Liver (tissue), 3 donors: ENCODE results near the gene VIPR2.

Experiments
- FOXA2 ChIP-seq: IDR thresholded peaks from 2 replicates; pipeline ENCODE4 v1.6.1; 2016; ENCODE audit warnings: antibody characterized with exemption
- GABPA ChIP-seq, 2 donors: IDR thresholded peaks in 1 of 2; conservative IDR thresholded peaks in 1 of 2; 2 replicates each; pipeline ENCODE4 v1.6.1; 2016; ENCODE audit warnings: antibody characterized with exemption in 2 of 2, mild to moderate bottlenecking in 1 of 2, moderate library complexity in 1 of 2
- HNF4G ChIP-seq: IDR thresholded peaks from 2 replicates; pipeline ENCODE4 v1.6.1; 2016; ENCODE audit warnings: antibody characterized with exemption
- JUND ChIP-seq, 2 donors: IDR thresholded peaks; 2 replicates each; pipeline ENCODE4 v1.6.1; 2016; ENCODE audit warnings: antibody characterized with exemption in 2 of 2
- REST ChIP-seq: IDR thresholded peaks from 2 replicates; pipeline ENCODE4 v1.6.1; 2016; ENCODE audit warnings: antibody characterized with exemption, mild to moderate bottlenecking
- SP1 ChIP-seq: IDR thresholded peaks from 2 replicates; pipeline ENCODE4 v1.6.1; 2018; ENCODE audit warnings: antibody characterized with exemption, mild to moderate bottlenecking
- TAF1 ChIP-seq: conservative IDR thresholded peaks from 2 replicates; pipeline ENCODE4 v1.6.1; 2016; ENCODE audit warnings: antibody characterized with exemption, mild to moderate bottlenecking
- YY1 ChIP-seq: IDR thresholded peaks from 2 replicates; pipeline ENCODE4 v1.6.1; 2016; ENCODE audit warnings: antibody characterized with exemption, mild to moderate bottlenecking
- TF ChIP-seq, protein P1 (sequence below): fragments of 150-350 bp; IDR thresholded peaks from 2 replicates; pipeline ENCODE4 v1.5.1; 2017; ENCODE audit warnings: improper control_type of control experiment, low read depth, low read length; ENCODE audit not compliant: missing input control
- TF ChIP-seq, protein P2 (sequence below): IDR thresholded peaks from 2 replicates; pipeline ENCODE4 v1.6.1; 2016; ENCODE audit warnings: antibody characterized with exemption
- TF ChIP-seq, protein P3 (sequence below): IDR thresholded peaks from 2 replicates; pipeline ENCODE4 v1.6.1; 2016; ENCODE audit warnings: antibody characterized with exemption
- TF ChIP-seq, protein P4 (sequence below): IDR thresholded peaks from 2 replicates; pipeline ENCODE4 v1.6.1; 2016; ENCODE audit warnings: antibody characterized with exemption
- donor health status: healthy.
- donor health status: healthy.

- TF ChIP-seq, protein P1, sequence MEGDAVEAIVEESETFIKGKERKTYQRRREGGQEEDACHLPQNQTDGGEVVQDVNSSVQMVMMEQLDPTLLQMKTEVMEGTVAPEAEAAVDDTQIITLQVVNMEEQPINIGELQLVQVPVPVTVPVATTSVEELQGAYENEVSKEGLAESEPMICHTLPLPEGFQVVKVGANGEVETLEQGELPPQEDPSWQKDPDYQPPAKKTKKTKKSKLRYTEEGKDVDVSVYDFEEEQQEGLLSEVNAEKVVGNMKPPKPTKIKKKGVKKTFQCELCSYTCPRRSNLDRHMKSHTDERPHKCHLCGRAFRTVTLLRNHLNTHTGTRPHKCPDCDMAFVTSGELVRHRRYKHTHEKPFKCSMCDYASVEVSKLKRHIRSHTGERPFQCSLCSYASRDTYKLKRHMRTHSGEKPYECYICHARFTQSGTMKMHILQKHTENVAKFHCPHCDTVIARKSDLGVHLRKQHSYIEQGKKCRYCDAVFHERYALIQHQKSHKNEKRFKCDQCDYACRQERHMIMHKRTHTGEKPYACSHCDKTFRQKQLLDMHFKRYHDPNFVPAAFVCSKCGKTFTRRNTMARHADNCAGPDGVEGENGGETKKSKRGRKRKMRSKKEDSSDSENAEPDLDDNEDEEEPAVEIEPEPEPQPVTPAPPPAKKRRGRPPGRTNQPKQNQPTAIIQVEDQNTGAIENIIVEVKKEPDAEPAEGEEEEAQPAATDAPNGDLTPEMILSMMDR = no peak
- TF ChIP-seq REST = no peak
- TF ChIP-seq, protein P2, sequence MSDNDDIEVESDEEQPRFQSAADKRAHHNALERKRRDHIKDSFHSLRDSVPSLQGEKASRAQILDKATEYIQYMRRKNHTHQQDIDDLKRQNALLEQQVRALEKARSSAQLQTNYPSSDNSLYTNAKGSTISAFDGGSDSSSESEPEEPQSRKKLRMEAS = no peak
- no peak for TF ChIP-seq GABPA (IDR thresholded peaks at IDR 0.05 in 1 of 2, conservative IDR thresholded peaks at IDR 0.05 in 1 of 2)
- no peak for TF ChIP-seq TAF1
- no peak for TF ChIP-seq YY1
- TF ChIP-seq FOXA2 = no peak
- TF ChIP-seq, protein P3, sequence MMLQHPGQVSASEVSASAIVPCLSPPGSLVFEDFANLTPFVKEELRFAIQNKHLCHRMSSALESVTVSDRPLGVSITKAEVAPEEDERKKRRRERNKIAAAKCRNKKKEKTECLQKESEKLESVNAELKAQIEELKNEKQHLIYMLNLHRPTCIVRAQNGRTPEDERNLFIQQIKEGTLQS = no peak
- no peak for TF ChIP-seq JUND (IDR thresholded peaks at IDR 0.05)
- TF ChIP-seq SP1 = no peak
- no peak for TF ChIP-seq HNF4G
- TF ChIP-seq, protein P4, sequence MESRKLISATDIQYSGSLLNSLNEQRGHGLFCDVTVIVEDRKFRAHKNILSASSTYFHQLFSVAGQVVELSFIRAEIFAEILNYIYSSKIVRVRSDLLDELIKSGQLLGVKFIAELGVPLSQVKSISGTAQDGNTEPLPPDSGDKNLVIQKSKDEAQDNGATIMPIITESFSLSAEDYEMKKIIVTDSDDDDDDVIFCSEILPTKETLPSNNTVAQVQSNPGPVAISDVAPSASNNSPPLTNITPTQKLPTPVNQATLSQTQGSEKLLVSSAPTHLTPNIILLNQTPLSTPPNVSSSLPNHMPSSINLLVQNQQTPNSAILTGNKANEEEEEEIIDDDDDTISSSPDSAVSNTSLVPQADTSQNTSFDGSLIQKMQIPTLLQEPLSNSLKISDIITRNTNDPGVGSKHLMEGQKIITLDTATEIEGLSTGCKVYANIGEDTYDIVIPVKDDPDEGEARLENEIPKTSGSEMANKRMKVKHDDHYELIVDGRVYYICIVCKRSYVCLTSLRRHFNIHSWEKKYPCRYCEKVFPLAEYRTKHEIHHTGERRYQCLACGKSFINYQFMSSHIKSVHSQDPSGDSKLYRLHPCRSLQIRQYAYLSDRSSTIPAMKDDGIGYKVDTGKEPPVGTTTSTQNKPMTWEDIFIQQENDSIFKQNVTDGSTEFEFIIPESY = no peak
Observed at GRCh38 chr7:159142199-159142598, 2.5 kb downstream of the VIPR2 start.
